ENCODE results near the gene TMEM156.
A peak's percentile ranks its signal among the peaks of the same experiment; 100 is the strongest.

Gene TMEM156, protein sequence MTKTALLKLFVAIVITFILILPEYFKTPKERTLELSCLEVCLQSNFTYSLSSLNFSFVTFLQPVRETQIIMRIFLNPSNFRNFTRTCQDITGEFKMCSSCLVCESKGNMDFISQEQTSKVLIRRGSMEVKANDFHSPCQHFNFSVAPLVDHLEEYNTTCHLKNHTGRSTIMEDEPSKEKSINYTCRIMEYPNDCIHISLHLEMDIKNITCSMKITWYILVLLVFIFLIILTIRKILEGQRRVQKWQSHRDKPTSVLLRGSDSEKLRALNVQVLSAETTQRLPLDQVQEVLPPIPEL

GRCh38 chr4:39032218-39033085 lies at the start of gene TMEM156:
TSS of gene TMEM156 (minus strand) at chr4:39032409. CDS start at chr4:39032313, 96 bp downstream.
- no peak for DNase-seq (ENCODE audit: low read depth in 2 of 2, low spot score in 1 of 2)

DNA sequence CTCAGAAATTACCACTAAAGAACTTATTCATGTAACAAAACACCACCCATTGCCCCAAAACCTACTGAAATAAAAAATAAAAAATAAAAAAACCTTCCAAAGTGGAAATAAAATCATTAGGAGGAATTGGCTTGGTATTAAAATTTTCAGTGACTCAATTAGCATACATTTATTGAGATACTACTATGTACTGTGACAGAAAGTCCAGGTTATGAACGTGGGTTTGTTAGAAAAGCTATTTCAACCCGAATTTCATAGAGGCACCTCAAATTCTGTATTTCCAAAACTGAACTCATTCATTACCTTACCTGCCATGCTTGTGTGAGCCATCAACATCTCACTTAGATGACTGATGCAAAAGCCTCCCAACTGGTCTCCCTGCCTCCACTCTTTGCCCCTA lies 46.6 kb upstream of the TMEM156 start:
- DNase-seq (ENCODE audit: low read depth in 2 of 2, low spot score in 1 of 2) = no peak

GRCh38 chr4:39068907-39069306 lies 36.7 kb upstream of the TMEM156 start:
- no peak for DNase-seq (ENCODE audit: low read depth in 2 of 2, low spot score in 1 of 2)

- no peak for DNase-seq (ENCODE audit: low read depth in 2 of 2, low spot score in 1 of 2)
Observed at GRCh38 chr4:39067451-39067850, 35.2 kb upstream of the TMEM156 start.

DNA sequence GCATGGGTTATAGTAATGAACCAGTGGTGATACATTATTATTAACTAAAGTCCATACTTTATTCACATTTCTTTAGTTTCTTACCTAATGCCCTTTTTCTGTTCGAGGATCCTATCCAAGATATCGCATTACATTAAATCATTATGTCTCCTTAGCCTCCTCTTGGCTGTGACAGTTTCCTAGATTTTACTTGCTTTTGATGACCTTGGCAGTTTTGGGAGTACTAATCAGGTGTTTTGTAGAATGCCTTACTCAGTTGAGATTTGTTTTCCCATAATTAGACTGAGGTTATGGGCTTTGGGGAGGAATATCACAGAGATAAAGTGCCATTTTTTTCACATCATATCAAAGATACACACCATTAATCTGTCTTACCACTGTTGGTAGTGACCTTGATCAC lies 34.8 kb upstream of the TMEM156 start:
- DNase-seq (ENCODE audit: low read depth in 2 of 2, low spot score in 1 of 2) = no peak

DNA sequence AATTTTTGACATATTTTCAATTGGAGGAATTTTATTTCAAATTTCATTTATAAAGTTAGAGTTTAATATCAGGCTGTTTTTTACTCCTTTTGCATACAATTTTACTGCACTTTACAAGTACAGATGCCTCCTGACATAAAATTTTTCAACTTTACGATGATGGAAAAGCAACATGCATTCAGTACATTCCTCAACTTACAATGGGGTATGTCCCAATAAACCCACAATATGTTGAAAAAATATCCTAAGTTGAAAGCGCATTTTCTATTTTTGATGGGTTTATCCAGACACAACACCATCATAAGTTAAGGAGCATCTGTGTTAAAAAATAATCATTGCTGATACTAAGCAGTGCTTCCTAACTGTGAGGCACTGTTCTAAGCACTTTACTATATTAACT lies 34.2 kb upstream of the TMEM156 start:
- DNase-seq (ENCODE audit: low read depth in 2 of 2, low spot score in 1 of 2) = no peak

GRCh38 chr4:39063430-39063829 lies 31.2 kb upstream of the TMEM156 start:
- no peak for DNase-seq (ENCODE audit: low read depth in 2 of 2, low spot score in 1 of 2)

- no peak for DNase-seq (ENCODE audit: low read depth in 2 of 2, low spot score in 1 of 2)
Observed at GRCh38 chr4:39062770-39063097, 30.5 kb upstream of the TMEM156 start.

GRCh38 chr4:39062094-39062769 lies 30.0 kb upstream of the TMEM156 start, which contains the start of gene KLHL5:
TSS of gene KLHL5 (plus strand) at chr4:39062232. CDS start at chr4:39062653, 421 bp downstream.
- no peak for DNase-seq (ENCODE audit: low read depth in 2 of 2, low spot score in 1 of 2)

DNA sequence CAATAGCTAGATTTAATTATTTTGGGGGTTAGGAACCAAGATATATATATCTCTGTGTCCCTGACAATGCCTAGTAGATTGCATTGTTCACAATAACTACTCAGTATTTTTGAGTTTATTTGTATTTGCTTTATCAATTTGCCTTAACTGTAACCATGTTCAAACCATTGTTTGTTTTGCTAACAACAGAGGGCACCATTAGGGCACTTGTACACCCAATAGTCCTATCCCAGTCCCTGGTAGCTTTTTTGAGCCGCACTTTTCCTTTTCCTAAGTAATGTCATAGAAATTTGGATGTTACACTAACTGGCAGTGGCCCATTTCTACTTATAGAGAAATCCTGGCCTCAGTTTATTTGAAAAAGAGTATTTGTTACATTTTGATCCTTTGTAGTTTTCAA lies 29.2 kb upstream of the TMEM156 start:
- DNase-seq (ENCODE audit: low read depth in 2 of 2, low spot score in 1 of 2) = no peak

DNA sequence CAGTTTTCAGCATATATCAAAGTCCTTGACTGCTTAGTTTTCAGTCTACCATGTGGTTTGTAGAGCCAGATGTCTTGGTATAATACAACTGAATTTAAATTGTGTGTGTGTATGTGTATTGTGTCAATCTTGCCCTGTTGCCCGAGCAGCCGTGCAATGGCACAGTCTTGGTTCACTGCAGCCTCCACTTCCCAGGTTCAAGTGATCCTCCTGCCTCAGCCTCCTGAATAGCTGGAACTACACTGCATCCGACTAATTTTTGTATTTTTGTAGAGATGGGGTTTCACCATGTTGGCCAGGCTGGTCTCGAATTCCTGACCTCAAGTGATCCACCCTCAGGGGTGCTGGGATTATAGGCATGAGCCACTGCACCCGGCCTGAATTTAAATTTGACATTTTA lies 23.8 kb upstream of the TMEM156 start:
- no peak for DNase-seq (ENCODE audit: low read depth in 2 of 2, low spot score in 1 of 2)

DNA sequence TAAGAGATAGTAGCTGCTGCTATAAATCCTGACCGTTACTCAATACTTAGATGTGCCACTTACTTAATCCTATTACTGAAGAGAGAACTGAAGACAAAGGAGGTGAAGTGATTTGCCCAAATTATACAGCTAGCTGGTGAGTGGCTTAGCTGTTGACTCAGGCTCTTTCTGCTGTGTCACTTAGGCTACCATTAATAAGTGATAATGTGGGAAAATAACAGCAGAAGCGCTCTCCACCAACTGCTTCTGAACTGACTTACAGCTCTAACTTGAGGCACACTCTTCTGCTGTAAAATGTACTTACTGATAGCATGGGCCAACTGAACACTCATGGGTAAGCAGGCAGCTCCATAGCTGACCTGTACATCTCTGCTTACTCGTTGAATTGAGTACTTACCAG lies 22.3 kb upstream of the TMEM156 start:
- no peak for DNase-seq (ENCODE audit: low read depth in 2 of 2, low spot score in 1 of 2)

DNA sequence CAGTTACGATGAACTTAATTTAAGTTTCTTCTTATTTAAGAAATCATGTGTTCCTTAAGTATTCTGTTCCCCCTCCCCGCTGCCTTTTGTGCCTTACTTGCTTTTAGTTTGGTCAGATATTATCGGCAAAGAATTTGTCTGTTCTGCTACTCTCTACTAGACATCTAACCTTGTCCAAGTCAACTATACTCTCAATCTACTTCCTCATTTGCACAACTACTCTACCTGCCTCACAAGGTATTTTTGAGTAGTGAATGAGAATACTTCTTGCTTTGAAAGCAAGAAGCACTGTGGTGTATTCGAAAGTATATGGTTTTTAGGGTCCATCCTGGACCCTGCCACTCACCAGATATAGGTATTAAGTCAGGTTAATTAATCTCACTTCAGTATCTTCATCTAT lies 21.8 kb upstream of the TMEM156 start:
- no peak for DNase-seq (ENCODE audit: low read depth in 2 of 2, low spot score in 1 of 2)

DNA sequence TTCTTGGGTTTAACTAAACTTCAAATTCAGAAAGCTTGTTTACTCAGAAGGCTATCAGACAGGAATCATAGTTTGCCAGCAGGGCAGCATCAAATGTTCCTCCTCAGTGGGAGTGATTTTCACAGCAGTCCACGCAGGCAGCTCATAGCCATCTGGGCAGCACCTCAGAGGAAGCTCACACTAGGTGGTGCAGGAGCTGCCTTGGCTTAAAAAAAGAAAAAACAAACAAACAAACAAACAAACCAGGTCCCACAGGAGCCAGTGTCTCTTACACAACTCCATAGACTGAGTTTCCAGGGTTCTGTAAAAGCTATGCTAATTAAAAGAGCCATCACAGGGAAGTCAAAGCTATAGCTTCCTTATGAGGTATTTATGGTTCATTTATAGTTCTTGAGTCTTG lies 19.3 kb upstream of the TMEM156 start:
- DNase-seq (ENCODE audit: low read depth in 2 of 2, low spot score in 1 of 2) = no peak

GRCh38 chr4:39050590-39050989 lies 18.4 kb upstream of the TMEM156 start:
- no peak for DNase-seq (ENCODE audit: low read depth in 2 of 2, low spot score in 1 of 2)

- DNase-seq (ENCODE audit: low read depth in 2 of 2, low spot score in 1 of 2) = no peak
Observed at GRCh38 chr4:39048311-39048710, 16.1 kb upstream of the TMEM156 start.

- no peak for DNase-seq (ENCODE audit: low read depth in 2 of 2, low spot score in 1 of 2)
Observed at GRCh38 chr4:39047681-39048080, 15.5 kb upstream of the TMEM156 start.

- DNase-seq (ENCODE audit: low read depth in 2 of 2, low spot score in 1 of 2) = no peak
Observed at GRCh38 chr4:39046249-39046648, 14.0 kb upstream of the TMEM156 start.

- no peak for DNase-seq (ENCODE audit: low read depth in 2 of 2, low spot score in 1 of 2)
Observed at GRCh38 chr4:39045827-39046221, 13.6 kb upstream of the TMEM156 start.

DNA sequence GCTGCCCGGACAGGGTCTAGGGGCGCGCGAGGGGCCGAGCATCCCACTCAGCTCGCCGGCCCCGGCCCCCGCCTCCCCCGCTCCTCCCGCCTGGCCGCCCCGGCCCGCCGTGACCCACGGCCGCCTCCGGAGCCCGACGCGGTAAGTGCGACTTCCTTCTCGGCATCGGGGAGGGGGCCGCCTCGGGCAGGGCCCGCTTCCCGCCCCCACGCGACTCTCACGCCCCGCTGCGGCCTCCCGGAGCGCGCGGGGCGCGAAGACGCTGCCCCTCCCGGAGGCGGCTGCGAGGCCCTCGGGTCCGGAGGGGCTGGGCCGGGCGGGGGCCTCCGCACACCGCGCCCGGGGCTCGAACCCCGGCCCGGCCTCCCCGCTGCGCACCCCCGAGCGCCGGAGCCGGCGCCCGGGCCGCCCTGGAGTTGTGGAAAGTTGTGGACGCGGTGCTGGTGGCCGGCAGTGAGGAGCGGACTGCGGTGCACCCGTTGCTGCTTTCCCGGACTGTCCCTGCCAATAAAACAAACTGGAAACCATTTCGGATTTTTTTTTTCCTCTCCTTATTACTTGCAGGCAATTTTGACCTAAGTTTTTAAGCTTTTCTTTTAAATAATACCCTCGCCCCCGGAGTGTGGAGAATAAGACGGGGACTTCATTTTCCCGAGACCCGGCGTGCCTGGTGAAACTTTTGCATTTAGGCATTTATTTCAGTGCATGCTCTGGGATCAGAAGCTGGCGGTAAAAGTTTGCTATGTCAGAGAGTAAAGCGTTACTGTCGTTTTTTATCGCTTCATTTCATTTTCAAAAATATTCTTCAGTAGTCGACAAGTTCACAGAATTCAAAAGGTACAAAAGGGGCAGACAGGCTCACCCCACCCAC lies 13.0 kb upstream of the TMEM156 start:
- DNase-seq (ENCODE audit: low read depth in 2 of 2, low spot score in 1 of 2) = no peak

- peak; percentile 82 to 90 for DNase-seq (ENCODE audit: low read depth in 2 of 2, low spot score in 1 of 2)
Observed at GRCh38 chr4:39044364-39044955, 12.3 kb upstream of the TMEM156 start.

Data from stimulated activated CD8-positive, alpha-beta memory T cell treated with anti-CD3 and anti-CD28 coated beads, Interleukin-4, amount 100 ng/mL, for 1 hour (primary cell).